GM12878 (cell line): ENCODE data around the gene ZNF394.

Experiments
- CBX3 ChIP-seq: fragments of 200-600 bp; sonication (generic); IDR thresholded peaks from 2 replicates; pipeline ENCODE4 v1.6.1; 2016; ENCODE audit warnings: low read depth, borderline replicate concordance
- ESRRA ChIP-seq: IDR thresholded peaks from 2 replicates; pipeline ENCODE4 v1.6.1; 2012; ENCODE audit warnings: mild to moderate bottlenecking, low read length, improper control_type of control experiment
- ETV6 ChIP-seq, 2 experiments: fragments of 450-650 bp in 1 of 2; IDR thresholded peaks in 1 of 2; conservative IDR thresholded peaks in 1 of 2; 2 replicates each; pipeline ENCODE4 v1.6.1; 2014; ENCODE audit warnings: antibody characterized with exemption in 1 of 2, borderline replicate concordance in 1 of 2, low read depth in 1 of 2, mild to moderate bottlenecking in 1 of 2, moderate library complexity in 1 of 2
- GABPA ChIP-seq: IDR thresholded peaks from 2 replicates; pipeline ENCODE4 v1.6.1; 2014; ENCODE audit warnings: antibody characterized with exemption, low read depth, mild to moderate bottlenecking, inconsistent platforms
- KDM1A ChIP-seq: fragments of 200-600 bp; sonication (generic); IDR thresholded peaks from 2 replicates; pipeline ENCODE4 v1.6.1; 2016; ENCODE audit warnings: borderline replicate concordance
- POLR2AphosphoS5 ChIP-seq: IDR thresholded peaks from 2 replicates; pipeline ENCODE4 v1.6.1; 2011; ENCODE audit warnings: mild to moderate bottlenecking, low read length, inconsistent platforms
- RAD21 ChIP-seq: IDR thresholded peaks from 2 replicates; pipeline ENCODE4 v1.6.1; 2011; ENCODE audit warnings: mild to moderate bottlenecking, low read depth, low read length, moderate library complexity; ENCODE audit not compliant: insufficient read depth
- SIN3A ChIP-seq: IDR thresholded peaks from 2 replicates; pipeline ENCODE4 v1.6.1; 2012; ENCODE audit warnings: low read depth, low read length, improper control_type of control experiment
- TAF1 ChIP-seq: IDR thresholded peaks from 2 replicates; pipeline ENCODE4 v1.6.1; 2011; ENCODE audit warnings: mild to moderate bottlenecking, low read depth, low read length, borderline replicate concordance
- TBL1XR1 ChIP-seq: IDR thresholded peaks from 2 replicates; pipeline ENCODE4 v1.6.1; 2012; ENCODE audit warnings: low read depth, low read length, improper control_type of control experiment
- ZBTB40 ChIP-seq: fragments of 450-650 bp; IDR thresholded peaks from 2 replicates; pipeline ENCODE4 v1.6.1; 2016; ENCODE audit warnings: mild to moderate bottlenecking, moderate library complexity, borderline replicate concordance
- TF ChIP-seq, protein P1 (sequence below), 3 experiments: IDR thresholded peaks in 2 of 3; conservative IDR thresholded peaks in 1 of 3; 2 replicates each; pipeline ENCODE4 v1.5.1; 2011; ENCODE audit warnings: low read depth in 3 of 3, low read length in 3 of 3, mild to moderate bottlenecking in 3 of 3, control low read depth in 2 of 3, moderate library complexity in 2 of 3, inconsistent platforms in 1 of 3, mixed read lengths in 1 of 3; ENCODE audit not compliant: control insufficient read depth in 2 of 3, insufficient read depth in 1 of 3; ENCODE audit errors: extremely low read depth in 1 of 3
- TF ChIP-seq, protein P2 (sequence below): IDR thresholded peaks from 2 replicates; pipeline ENCODE4 v1.6.1; 2011; ENCODE audit warnings: borderline replicate concordance, low read depth, mild to moderate bottlenecking, moderate library complexity, mixed read lengths, low read length; ENCODE audit not compliant: insufficient read depth; ENCODE audit errors: extremely low read length

GRCh38 chr7:99490878-99491277, 9.2 kb downstream of the ZNF394 start:
- TF ChIP-seq ZBTB40 = no peak
- TF ChIP-seq, protein P1, sequence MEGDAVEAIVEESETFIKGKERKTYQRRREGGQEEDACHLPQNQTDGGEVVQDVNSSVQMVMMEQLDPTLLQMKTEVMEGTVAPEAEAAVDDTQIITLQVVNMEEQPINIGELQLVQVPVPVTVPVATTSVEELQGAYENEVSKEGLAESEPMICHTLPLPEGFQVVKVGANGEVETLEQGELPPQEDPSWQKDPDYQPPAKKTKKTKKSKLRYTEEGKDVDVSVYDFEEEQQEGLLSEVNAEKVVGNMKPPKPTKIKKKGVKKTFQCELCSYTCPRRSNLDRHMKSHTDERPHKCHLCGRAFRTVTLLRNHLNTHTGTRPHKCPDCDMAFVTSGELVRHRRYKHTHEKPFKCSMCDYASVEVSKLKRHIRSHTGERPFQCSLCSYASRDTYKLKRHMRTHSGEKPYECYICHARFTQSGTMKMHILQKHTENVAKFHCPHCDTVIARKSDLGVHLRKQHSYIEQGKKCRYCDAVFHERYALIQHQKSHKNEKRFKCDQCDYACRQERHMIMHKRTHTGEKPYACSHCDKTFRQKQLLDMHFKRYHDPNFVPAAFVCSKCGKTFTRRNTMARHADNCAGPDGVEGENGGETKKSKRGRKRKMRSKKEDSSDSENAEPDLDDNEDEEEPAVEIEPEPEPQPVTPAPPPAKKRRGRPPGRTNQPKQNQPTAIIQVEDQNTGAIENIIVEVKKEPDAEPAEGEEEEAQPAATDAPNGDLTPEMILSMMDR (IDR thresholded peaks at IDR 0.05 in 2 of 3, conservative IDR thresholded peaks at IDR 0.05 in 1 of 3; ENCODE audit: control insufficient read depth in 2 of 3, extremely low read depth in 1 of 3, insufficient read depth in 1 of 3, low read depth in 3 of 3, low read length in 3 of 3) = 0 out of 6 replicates have a peak, but pooled peaks of 1 of the 3 experiments have one; percentile 4
- TF ChIP-seq ESRRA = no peak
- TF ChIP-seq POLR2AphosphoS5 = no peak
- no peak for TF ChIP-seq RAD21
- no peak for TF ChIP-seq SIN3A
- no peak for TF ChIP-seq TBL1XR1
- no peak for TF ChIP-seq GABPA
- TF ChIP-seq, protein P2, sequence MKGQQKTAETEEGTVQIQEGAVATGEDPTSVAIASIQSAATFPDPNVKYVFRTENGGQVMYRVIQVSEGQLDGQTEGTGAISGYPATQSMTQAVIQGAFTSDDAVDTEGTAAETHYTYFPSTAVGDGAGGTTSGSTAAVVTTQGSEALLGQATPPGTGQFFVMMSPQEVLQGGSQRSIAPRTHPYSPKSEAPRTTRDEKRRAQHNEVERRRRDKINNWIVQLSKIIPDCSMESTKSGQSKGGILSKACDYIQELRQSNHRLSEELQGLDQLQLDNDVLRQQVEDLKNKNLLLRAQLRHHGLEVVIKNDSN = no peak
- TF ChIP-seq CBX3 = no peak
- no peak for TF ChIP-seq ETV6 (conservative IDR thresholded peaks at IDR 0.05 in 1 of 2, IDR thresholded peaks at IDR 0.05 in 1 of 2; ENCODE audit: borderline replicate concordance in 1 of 2, low read depth in 1 of 2)
- no peak for TF ChIP-seq TAF1
- TF ChIP-seq KDM1A = no peak
